HG03571 (cell line): Measurements from ENCODE around the gene CHST3.
"Not testable (repeated sequence)": the region's sequence is repeated elsewhere in the genome, so short reads cannot be mapped to it uniquely, and the experiment has no call there.

Experiments used
- ATAC-seq: cut with Tn5 transposase; IDR thresholded peaks from one replicate; pipeline ENCODE4 v1.9.1; 2021; ENCODE audit not compliant: unreplicated experiment

Gene CHST3

GRCh38 chr10:71988895-71989294 is 24.7 kb downstream of the CHST3 start:
- not testable (repeated sequence) for ATAC-seq

GRCh38 chr10:71989661-71990454 is 25.7 kb downstream of the CHST3 start:
- ATAC-seq: no peak

GRCh38 chr10:71990706-71991269 is 26.6 kb downstream of the CHST3 start:
- ATAC-seq: no peak

GRCh38 chr10:71995449-71995848 is 31.3 kb downstream of the CHST3 start:
- ATAC-seq: no peak

- ATAC-seq: no peak
Measured at GRCh38 chr10:71995887-71996575, 31.8 kb downstream of the CHST3 start.

- ATAC-seq: no peak
Measured at GRCh38 chr10:71996592-71997371, 32.6 kb downstream of the CHST3 start.

GRCh38 chr10:71998119-71998839 is 34.1 kb downstream of the CHST3 start:
- no peak for ATAC-seq

- ATAC-seq: no peak
Measured at GRCh38 chr10:71998840-71999194, 34.6 kb downstream of the CHST3 start.

GRCh38 chr10:71999360-72000072 is 35.3 kb downstream of the CHST3 start:
- ATAC-seq: no peak

- no peak for ATAC-seq
Measured at GRCh38 chr10:72000073-72001032, 36.2 kb downstream of the CHST3 start.

GRCh38 chr10:72001033-72001395 is 36.8 kb downstream of the CHST3 start:
- no peak for ATAC-seq

GRCh38 chr10:72002354-72003295 is 38.4 kb downstream of the CHST3 start:
- no peak for ATAC-seq

GRCh38 chr10:72006026-72006425 is 41.8 kb downstream of the CHST3 start:
- no peak for ATAC-seq

- ATAC-seq: no peak
Measured at GRCh38 chr10:72007246-72007892, 43.2 kb downstream of the CHST3 start.

- no peak for ATAC-seq
Measured at GRCh38 chr10:72008096-72008981, 44.1 kb downstream of the CHST3 start.

GRCh38 chr10:72009051-72009424 is 44.8 kb downstream of the CHST3 start:
- ATAC-seq: no peak
